Stimulated activated CD4-positive, alpha-beta T cell treated with anti-CD3 and anti-CD28 coated beads, Interleukin-1b, Interleukin-23, amount 100 ng/mL, for 24 hours (primary cell): ENCODE results near the gene GRAP.

Experiments used
- DNase-seq, 4 experiments: peaks; one replicate each; pipeline ENCODE4 v3.0.0-alpha.2; 2020; ENCODE audit warnings: low read depth in 4 of 4, low spot score in 1 of 4

Gene GRAP

GRCh38 chr17:19019041-19019941, 27.5 kb downstream of the GRAP start:
- no peak for DNase-seq

GRCh38 chr17:19018600-19018950, 28.2 kb downstream of the GRAP start:
- DNase-seq, result no peak

GRCh38 chr17:19017804-19018599, 28.8 kb downstream of the GRAP start:
- no peak for DNase-seq

DNA sequence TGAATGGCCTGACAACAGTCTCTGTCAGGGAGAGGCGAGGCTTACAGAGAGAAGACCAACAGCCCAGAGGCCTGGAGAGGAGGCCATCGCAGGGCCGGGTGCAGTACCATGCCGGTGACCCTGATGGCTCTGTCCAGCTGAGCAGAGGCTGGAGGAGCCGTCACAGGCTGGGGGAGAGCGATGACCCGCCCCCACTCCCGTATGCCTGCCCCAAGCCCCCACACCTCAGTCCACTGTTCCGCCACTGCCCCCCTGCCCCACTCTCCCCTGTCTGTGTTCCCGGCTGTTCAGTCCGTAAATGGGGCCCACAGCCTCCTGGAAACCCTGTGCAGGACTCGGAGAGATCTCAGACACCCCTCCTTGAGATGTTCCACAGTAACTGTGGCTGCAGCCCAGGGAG, 29.4 kb downstream of the GRAP start:
- no peak for DNase-seq

GRCh38 chr17:19016881-19017280, 29.9 kb downstream of the GRAP start:
- DNase-seq, result no peak

GRCh38 chr17:19016297-19016696, 30.5 kb downstream of the GRAP start:
- no peak for DNase-seq

- DNase-seq, result no peak
These were observed 31.3 kb downstream of the GRAP start for GRCh38 chr17:19015428-19015827.

DNA sequence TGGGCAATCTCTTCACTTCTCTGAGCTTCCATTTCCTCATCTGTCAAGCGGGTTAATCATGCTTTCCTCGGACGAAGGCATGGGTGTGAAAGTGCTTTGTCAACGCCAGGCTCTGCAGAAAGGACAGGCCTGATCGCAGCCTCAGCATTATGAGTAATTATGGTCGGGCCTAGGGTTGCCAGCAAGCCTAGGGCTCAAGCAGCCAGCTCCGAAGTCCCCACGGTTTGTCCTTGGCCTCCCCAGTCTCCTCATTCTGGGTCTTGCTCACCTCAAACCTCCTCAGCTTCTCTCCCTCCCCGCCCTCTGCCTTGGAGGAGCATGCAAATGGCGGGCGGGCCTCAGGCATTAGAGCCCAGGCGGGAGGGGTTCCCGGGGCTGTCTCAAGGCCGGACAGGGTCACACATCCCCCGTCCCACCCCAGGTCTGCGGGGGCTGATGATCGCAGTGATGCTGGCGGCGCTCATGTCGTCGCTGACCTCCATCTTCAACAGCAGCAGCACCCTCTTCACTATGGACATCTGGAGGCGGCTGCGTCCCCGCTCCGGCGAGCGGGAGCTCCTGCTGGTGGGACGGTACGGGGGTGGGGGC, 32.0 kb downstream of the GRAP start:
- no peak for DNase-seq

DNA sequence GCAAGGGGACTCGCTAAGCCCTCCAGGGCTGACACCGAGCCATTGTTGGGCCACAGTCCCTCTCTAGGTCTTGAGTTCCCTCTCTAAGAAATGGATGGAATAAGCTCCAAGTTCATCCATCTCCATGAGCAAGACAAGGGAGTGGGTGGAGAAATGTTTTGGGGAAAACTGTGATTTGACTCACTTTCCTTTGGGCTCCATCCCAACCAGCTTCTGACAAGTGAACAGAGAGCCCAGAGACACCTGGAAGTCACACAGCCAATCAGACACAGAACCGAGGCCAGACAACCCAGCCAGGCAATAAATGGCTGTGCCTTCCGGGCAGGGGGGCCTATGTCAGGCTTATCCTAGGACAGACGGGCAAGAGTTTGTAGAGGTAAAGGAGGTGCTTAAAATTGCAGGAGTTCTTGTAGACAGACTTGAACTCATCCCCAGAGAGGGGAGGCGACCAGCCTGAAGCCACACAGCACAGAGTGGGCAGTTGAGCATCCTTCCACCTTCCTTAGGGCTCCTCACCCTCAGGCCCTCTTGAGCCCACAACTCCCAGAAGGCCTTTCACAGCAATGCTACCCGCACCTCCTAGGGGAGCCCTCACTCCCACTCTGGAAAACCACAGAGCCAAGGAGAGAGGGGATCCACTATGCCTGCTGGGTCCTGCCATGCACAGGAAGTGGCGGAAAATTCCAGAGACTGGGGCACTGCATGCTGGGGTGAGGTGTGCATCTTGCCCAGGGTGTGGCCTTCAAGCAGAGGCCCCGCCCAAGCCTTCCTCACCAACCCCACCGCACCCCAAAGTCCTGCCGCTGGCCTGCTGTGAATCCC, 32.7 kb downstream of the GRAP start:
- DNase-seq, result no peak

GRCh38 chr17:19013226-19013625, 33.5 kb downstream of the GRAP start:
- no peak for DNase-seq

GRCh38 chr17:19012171-19013080, 34.3 kb downstream of the GRAP start:
- no peak for DNase-seq

DNA sequence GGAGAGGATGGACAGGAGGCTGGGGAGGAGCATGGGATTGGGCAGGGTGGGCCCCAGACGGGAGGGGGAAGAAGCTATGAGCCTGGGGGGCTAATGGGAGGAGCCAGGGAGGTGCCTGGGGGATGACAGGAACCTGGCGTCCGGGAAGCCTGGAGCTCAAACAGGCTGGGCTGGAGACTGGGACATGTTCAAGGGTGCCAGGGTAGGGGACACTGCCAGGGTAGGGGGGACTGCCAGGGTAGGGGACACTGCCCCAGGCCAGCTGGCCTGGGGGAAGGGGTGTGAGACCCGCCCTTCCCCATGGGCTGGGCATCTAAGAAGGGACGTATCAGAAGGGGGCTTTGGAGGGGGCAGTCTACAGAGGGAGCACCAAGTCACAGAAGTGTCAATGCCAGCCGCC, 35.2 kb downstream of the GRAP start:
- DNase-seq, result no peak

DNA sequence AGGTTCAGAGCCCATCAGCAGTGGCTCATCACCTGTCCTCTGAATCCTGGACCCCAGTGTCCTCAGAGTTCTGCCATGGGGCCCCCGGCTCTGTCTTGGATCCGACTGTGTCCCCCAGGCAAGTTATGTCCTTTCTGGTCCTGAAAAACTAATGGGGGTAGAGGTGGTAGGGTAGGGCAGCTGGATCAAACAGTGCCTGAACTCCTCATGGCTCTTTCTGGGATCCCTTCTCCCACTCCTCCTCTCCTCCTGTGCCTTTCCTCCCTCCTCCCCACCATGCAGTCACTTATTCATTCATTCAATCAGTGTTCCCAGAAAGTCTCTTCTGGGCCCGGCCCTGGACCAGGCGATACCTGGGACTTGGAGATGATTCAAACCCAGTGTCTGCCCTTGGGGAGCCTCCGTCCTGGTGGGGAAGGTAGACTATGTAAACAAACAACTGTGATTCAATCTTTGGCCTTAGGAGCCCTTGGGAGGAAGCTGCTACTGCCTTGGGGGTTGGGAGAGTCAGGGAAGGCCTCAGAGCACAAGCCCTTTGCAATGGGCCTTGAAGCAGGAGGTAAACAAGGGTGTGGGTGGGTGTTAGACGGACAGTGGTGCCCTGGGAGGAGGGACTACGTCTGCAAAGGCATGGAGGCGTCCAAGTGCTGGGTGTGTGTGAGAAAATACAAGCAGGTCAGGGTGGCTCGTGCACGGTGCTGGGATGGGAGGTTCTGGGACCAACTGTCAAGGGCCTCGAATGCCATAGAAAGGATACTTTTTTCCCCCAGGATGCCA, 35.8 kb downstream of the GRAP start:
- DNase-seq, result no peak

DNA sequence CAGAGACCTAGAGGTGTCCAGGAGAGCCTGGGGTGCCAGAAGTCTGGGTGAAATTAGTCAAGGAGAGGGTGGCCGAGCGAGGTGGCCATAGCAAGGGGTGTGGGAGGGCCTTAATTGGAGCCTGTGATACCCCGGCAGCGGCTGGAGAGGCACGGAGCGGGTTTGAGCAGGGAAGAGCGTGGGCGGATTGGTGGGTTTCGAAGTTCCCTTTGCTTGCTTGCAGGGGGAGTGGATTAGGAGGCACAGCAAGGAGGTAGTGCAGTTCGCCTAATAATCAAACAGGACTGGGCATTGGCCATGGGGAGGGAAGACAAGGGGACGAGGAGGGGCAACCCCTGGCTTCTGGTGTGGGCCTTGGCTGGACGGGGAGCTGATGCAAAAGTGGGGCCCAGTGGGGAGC, 36.8 kb downstream of the GRAP start:
- DNase-seq, result no peak

- no peak for DNase-seq
These were observed 40.1 kb downstream of the GRAP start for GRCh38 chr17:19006698-19007097.

- no peak for DNase-seq
These were observed 40.8 kb downstream of the GRAP start for GRCh38 chr17:19005789-19006430.

DNA sequence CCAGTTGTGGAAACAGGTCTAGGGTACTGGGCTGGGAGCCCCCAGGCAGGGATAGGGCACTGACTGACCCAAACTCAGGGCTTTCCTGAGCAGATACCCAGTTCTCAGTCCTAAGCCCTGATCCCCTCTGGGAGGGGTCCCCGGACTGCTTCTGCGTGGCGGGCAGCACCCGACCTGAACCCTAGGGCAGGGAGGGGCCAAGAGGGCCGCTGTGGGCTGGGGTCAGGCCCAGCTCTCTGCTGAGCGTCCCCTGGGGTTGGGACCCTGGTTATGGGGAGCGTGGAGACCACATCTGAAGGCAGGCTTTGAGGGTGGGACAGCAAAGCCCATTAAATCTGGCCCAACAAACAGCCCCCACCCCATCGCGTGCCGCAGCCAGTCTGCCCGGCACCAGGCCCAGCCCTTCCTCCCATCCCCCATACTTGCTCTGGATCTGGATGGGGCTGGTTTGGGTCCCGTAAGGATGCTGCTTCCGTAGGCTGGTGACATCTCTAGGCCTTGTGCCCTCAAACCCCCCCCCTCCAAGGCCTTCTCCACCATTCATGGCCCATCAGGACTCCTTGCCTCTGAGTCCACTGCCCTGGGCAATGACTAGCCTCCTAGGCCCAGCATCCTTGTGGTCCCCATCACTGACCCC, 41.5 kb downstream of the GRAP start:
- no peak for DNase-seq

DNA sequence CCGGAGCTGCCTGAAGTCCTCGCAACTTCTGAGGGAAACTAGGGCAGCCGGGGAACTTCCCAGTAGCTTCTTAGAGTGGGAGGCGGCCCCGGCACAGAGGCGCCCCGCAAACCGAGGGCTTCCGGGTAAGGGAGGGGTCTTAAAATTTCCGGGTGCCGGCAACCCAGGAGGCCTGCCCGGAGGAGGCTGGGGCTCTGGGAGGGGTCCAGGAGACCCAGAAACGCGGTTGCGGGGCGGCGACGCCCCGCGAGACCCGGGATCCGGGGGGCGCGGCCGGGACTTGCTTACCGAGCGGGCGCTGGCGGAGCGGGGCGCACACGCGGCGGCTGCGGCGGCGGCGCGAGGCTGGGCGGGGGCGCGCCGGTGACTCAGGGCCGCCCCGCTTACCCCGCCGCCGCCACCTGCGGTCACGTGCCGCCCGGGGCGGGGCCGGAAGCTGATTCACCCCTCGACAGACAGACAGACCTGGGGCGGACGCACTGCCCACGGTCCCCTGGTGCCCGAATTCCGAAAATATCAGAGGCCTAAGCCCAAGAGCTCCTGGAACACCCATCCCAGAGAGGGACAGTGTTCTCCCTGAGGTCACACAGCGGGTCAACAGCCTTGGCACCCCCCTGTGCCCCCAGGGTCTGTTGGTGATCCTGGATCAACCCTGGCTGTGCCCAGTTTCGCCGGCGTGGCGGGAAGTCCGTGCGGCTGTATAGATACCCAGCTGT, 42.2 kb downstream of the GRAP start, which contains the start of gene FAM83G:
Gene FAM83G (minus strand): TSS at position 344 of the 716 bp plus-strand sequence. CDS start 723 bp downstream, outside the sequence.
- peak; percentile 70 to 89 (median 82) for DNase-seq
